ENCODE data around the gene ASTN2.
A peak's percentile ranks its signal among the peaks of the same experiment; 100 is the strongest.

The ASTN2 gene

DNA sequence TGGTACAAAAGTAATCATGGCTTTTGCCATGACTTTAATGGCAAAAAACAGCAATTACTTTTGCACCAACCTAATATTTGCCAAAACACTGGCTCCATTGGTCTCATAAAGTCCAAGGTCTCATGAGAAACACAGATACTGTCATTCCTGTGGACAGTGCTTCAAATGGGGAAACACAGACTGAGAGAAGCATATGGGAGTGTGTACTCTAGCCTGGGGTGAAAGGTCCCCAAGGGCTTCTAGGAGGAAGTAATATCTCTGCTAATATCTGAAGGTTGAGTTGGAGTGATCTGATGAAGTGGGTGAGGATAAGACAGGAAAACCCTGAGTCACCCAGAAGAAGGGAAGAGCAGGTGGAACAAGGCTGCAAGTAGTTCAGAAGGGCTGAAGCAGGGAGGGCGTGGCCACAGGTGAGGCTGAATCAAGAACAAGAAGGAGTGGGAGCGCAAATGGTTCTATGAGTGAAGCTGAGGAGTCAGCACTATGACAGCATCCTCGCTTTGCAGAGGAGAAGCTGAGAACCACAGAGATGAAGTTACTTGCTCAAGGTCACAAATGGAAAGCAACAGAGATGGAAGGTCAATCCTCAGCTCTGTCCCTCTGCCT, 164.1 kb downstream of the ASTN2 start:
- H2AFZ ChIP-seq (ENCODE audit: low read length) = no peak overlapping the region
- no peaks in the 10 kb centered on the region for H4K20me1 ChIP-seq (ENCODE audit: insufficient read depth, low read length)
- H3K4me3 ChIP-seq (ENCODE audit: low read depth, low read length, poor library complexity, severe bottlenecking) = no peak overlapping the region
- no peaks in the 10 kb centered on the region for H3K36me3 ChIP-seq (ENCODE audit: insufficient read depth, low read length)
- H3K4me2 ChIP-seq (ENCODE audit: low read length) = no peak overlapping the region
- H3F3A ChIP-seq (ENCODE audit: insufficient read depth, low read length) = no peaks in the 10 kb centered on the region
- no peak for TF ChIP-seq EZH2 (IDR thresholded peaks at IDR 0.05; ENCODE audit: borderline replicate concordance, low read length)
- TF ChIP-seq, protein P1, sequence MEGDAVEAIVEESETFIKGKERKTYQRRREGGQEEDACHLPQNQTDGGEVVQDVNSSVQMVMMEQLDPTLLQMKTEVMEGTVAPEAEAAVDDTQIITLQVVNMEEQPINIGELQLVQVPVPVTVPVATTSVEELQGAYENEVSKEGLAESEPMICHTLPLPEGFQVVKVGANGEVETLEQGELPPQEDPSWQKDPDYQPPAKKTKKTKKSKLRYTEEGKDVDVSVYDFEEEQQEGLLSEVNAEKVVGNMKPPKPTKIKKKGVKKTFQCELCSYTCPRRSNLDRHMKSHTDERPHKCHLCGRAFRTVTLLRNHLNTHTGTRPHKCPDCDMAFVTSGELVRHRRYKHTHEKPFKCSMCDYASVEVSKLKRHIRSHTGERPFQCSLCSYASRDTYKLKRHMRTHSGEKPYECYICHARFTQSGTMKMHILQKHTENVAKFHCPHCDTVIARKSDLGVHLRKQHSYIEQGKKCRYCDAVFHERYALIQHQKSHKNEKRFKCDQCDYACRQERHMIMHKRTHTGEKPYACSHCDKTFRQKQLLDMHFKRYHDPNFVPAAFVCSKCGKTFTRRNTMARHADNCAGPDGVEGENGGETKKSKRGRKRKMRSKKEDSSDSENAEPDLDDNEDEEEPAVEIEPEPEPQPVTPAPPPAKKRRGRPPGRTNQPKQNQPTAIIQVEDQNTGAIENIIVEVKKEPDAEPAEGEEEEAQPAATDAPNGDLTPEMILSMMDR (IDR thresholded peaks at IDR 0.05; ENCODE audit: low read length) = no peak
- H3K27ac ChIP-seq (ENCODE audit: low read depth, low read length, poor library complexity, severe bottlenecking) = peak overlapping the region; percentile 40
- no peak overlapping the region for H3K9ac ChIP-seq (ENCODE audit: low read length)
- H3K79me2 ChIP-seq (ENCODE audit: insufficient read depth, low read length) = no peaks in the 10 kb centered on the region
- peaks cover 64% of the 10 kb centered on the region for H3K4me1 ChIP-seq (ENCODE audit: insufficient read depth, low read length, severe bottlenecking)
- H3K9me3 ChIP-seq (ENCODE audit: low read length) = no peaks in the 10 kb centered on the region
- H3K9me2 ChIP-seq (ENCODE audit: low read depth, low read length) = no peaks in the 10 kb centered on the region
- H3K27me3 ChIP-seq (ENCODE audit: insufficient read depth, low read length) = no peaks in the 10 kb centered on the region

DNA sequence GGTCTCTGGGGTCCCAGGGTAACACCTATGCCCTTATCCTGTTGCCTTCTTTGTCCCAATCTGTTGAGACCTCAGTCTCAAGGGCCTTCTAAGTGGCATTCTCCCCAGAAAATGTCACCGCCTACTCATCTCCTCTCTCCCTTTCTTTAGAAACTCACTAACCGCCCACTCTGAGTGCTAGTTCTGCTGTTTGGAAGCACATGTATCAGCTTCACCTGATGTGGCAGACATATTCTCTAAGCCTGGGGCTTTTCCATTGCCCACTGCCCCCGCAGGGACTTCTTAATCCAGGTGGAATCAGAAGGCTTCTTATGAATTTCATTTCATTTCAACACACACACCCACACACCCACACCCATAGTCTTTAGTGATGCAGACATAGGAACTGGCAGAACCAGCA, 165.1 kb downstream of the ASTN2 start:
- Histone ChIP-seq H3K4me1 (ENCODE audit: insufficient read depth, low read length, severe bottlenecking) (peaks cover 60% of the 10 kb centered on the region), H3K27me3 (ENCODE audit: insufficient read depth, low read length) (no peaks in the 10 kb centered on the region), H3K9ac (ENCODE audit: low read length) (no peak overlapping the region), H2AFZ (ENCODE audit: low read length) (no peak overlapping the region), H3K4me2 (ENCODE audit: low read length) (no peak overlapping the region), H3K9me3 (ENCODE audit: low read length) (no peaks in the 10 kb centered on the region), H3K79me2 (ENCODE audit: insufficient read depth, low read length) (no peaks in the 10 kb centered on the region), H3F3A (ENCODE audit: insufficient read depth, low read length) (no peaks in the 10 kb centered on the region), H4K20me1 (ENCODE audit: insufficient read depth, low read length) (no peaks in the 10 kb centered on the region), H3K27ac (ENCODE audit: low read depth, low read length, poor library complexity, severe bottlenecking) (peak overlapping the region; percentile 50), H3K36me3 (ENCODE audit: insufficient read depth, low read length) (no peaks in the 10 kb centered on the region), H3K4me3 (ENCODE audit: low read depth, low read length, poor library complexity, severe bottlenecking) (no peak overlapping the region), H3K9me2 (ENCODE audit: low read depth, low read length) (no peaks in the 10 kb centered on the region)
- no peak for TF ChIP-seq EZH2 (IDR thresholded peaks at IDR 0.05; ENCODE audit: borderline replicate concordance, low read length)
- TF ChIP-seq, protein P1 (IDR thresholded peaks at IDR 0.05; ENCODE audit: low read length) = no peak

DNA sequence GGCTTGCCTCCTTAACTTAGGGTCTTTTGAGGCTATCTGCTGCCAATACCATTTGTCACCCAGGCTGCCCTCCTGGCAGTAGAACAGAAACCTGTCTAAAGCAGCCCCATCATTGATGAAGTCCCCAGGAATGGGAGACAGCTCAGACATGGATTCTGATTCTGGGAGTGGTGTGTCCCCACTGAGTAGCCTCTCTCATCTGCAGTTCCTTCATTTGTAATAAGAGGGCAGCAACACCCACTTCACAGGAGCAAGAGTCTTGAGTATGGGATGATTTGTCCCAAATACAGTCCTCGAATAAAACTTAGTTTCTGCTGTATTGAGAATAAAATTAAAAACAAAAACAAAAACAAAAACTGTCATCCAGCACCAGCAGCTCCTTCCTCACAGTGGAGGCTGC, 167.6 kb downstream of the ASTN2 start:
- no peaks in the 10 kb centered on the region for H3K27me3 ChIP-seq (ENCODE audit: insufficient read depth, low read length)
- H3K9me3 ChIP-seq (ENCODE audit: low read length) = 0 out of 2 replicates have a peak, but pooled peaks cover 3% of the 10 kb centered on the region
- no peaks in the 10 kb centered on the region for H3K36me3 ChIP-seq (ENCODE audit: insufficient read depth, low read length)
- H3F3A ChIP-seq (ENCODE audit: insufficient read depth, low read length) = no peaks in the 10 kb centered on the region
- no peak overlapping the region; the same call in 1 of the 2 replicates for H3K9ac ChIP-seq (ENCODE audit: low read length)
- H3K9me2 ChIP-seq (ENCODE audit: low read depth, low read length) = no peaks in the 10 kb centered on the region
- H3K4me3 ChIP-seq (ENCODE audit: low read depth, low read length, poor library complexity, severe bottlenecking) = no peak overlapping the region
- peaks cover 60% of the 10 kb centered on the region for H3K4me1 ChIP-seq (ENCODE audit: insufficient read depth, low read length, severe bottlenecking)
- no peak overlapping the region for H2AFZ ChIP-seq (ENCODE audit: low read length)
- H3K27ac ChIP-seq (ENCODE audit: low read depth, low read length, poor library complexity, severe bottlenecking) = peak overlapping the region; percentile 50
- H3K79me2 ChIP-seq (ENCODE audit: insufficient read depth, low read length) = no peaks in the 10 kb centered on the region
- H3K4me2 ChIP-seq (ENCODE audit: low read length) = no peak overlapping the region
- no peaks in the 10 kb centered on the region for H4K20me1 ChIP-seq (ENCODE audit: insufficient read depth, low read length)
- TF ChIP-seq, protein P1 (IDR thresholded peaks at IDR 0.05; ENCODE audit: low read length) = peak; percentile 65
- no peak for TF ChIP-seq EZH2 (IDR thresholded peaks at IDR 0.05; ENCODE audit: borderline replicate concordance, low read length)

Measured in OCI-LY1 (cell line).